Measurements from ENCODE around the gene IFT43.

DNA sequence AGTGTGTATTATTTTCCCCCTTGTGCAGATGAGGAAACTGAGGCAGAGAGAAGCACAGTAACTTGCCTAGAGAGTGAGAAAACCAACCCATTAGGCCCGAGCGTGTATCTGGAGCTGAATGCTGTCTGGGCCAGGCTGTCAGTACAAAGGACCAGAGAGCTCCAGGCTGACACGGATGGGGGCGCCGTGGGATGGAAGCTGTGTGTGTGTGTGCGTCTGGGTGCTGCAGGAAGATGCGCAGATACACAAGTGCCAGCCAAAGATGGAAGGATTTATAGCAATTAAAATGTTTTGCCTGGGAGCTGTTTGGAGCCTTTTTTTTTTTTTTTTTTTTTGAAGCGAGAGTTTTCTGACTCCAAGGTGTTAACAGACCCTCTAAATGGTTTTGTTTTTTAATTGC lies 112.5 kb downstream of the IFT43 start:
- TF ChIP-seq, protein P1, sequence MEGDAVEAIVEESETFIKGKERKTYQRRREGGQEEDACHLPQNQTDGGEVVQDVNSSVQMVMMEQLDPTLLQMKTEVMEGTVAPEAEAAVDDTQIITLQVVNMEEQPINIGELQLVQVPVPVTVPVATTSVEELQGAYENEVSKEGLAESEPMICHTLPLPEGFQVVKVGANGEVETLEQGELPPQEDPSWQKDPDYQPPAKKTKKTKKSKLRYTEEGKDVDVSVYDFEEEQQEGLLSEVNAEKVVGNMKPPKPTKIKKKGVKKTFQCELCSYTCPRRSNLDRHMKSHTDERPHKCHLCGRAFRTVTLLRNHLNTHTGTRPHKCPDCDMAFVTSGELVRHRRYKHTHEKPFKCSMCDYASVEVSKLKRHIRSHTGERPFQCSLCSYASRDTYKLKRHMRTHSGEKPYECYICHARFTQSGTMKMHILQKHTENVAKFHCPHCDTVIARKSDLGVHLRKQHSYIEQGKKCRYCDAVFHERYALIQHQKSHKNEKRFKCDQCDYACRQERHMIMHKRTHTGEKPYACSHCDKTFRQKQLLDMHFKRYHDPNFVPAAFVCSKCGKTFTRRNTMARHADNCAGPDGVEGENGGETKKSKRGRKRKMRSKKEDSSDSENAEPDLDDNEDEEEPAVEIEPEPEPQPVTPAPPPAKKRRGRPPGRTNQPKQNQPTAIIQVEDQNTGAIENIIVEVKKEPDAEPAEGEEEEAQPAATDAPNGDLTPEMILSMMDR (conservative IDR thresholded peaks at IDR 0.05): no peak
- TF ChIP-seq EZH2 (IDR thresholded peaks at IDR 0.05; ENCODE audit: low read depth): no peak

All from PC-9 (cell line).